Measurements from ENCODE around the gene HCK.

DNA sequence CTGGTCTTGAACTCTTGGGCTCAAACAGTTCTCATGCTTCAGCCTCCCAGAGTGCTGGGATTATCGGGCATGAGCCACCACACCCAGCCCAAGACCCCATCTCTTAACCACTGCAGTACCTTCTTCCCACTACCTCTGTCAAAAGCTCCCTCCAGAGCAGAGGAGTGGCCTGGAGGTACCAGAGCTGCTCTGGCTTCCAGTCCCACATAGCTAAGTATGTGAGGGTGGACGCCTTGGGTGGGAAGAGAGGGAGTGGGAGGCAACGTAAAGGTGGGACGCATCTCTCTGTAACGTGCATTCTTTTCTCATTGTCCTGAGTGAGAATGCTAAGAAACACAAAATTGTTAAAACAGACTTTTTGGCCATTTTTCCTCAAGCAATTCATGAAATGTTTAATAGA lies 82.0 kb downstream of the HCK start:
- TF ChIP-seq, protein P1, sequence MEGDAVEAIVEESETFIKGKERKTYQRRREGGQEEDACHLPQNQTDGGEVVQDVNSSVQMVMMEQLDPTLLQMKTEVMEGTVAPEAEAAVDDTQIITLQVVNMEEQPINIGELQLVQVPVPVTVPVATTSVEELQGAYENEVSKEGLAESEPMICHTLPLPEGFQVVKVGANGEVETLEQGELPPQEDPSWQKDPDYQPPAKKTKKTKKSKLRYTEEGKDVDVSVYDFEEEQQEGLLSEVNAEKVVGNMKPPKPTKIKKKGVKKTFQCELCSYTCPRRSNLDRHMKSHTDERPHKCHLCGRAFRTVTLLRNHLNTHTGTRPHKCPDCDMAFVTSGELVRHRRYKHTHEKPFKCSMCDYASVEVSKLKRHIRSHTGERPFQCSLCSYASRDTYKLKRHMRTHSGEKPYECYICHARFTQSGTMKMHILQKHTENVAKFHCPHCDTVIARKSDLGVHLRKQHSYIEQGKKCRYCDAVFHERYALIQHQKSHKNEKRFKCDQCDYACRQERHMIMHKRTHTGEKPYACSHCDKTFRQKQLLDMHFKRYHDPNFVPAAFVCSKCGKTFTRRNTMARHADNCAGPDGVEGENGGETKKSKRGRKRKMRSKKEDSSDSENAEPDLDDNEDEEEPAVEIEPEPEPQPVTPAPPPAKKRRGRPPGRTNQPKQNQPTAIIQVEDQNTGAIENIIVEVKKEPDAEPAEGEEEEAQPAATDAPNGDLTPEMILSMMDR (IDR thresholded peaks at IDR 0.05), result no peak
- TF ChIP-seq POLR2A (IDR thresholded peaks at IDR 0.05), result no peak

Measured in esophagus squamous epithelium (tissue), 4 donors.